HG02938 (cell line): Measurements from ENCODE around the gene MLLT3.
A peak's percentile ranks its signal among the peaks of the same experiment; 100 is the strongest.

ENCODE experiments used
- ATAC-seq: cut with Tn5 transposase; IDR thresholded peaks from one replicate; pipeline ENCODE4 v1.9.1; 2021; ENCODE audit warnings: mild to moderate bottlenecking, moderate library complexity; ENCODE audit not compliant: unreplicated experiment

The MLLT3 gene

GRCh38 chr9:20518737-20519136 lies 103.6 kb downstream of the MLLT3 start:
- ATAC-seq: no peak

GRCh38 chr9:20513126-20513913 lies 109.0 kb downstream of the MLLT3 start:
- no peak for ATAC-seq

- ATAC-seq: no peak
These were observed 109.7 kb downstream of the MLLT3 start for GRCh38 chr9:20512636-20513035.

GRCh38 chr9:20512106-20512505 lies 110.2 kb downstream of the MLLT3 start:
- no peak for ATAC-seq

- ATAC-seq: no peak
These were observed 110.6 kb downstream of the MLLT3 start for GRCh38 chr9:20511686-20512085.

GRCh38 chr9:20509466-20509865 lies 112.8 kb downstream of the MLLT3 start:
- no peak for ATAC-seq

GRCh38 chr9:20508242-20508641 lies 114.1 kb downstream of the MLLT3 start:
- peak; percentile 73 for ATAC-seq

GRCh38 chr9:20507431-20507830 lies 114.9 kb downstream of the MLLT3 start:
- no peak for ATAC-seq

- ATAC-seq: no peak
These were observed 116.0 kb downstream of the MLLT3 start for GRCh38 chr9:20506099-20506900.

- ATAC-seq: no peak
These were observed 116.7 kb downstream of the MLLT3 start for GRCh38 chr9:20505574-20505973.

GRCh38 chr9:20504930-20505329 lies 117.4 kb downstream of the MLLT3 start:
- ATAC-seq: no peak

GRCh38 chr9:20500101-20500500 lies 122.2 kb downstream of the MLLT3 start:
- no peak for ATAC-seq

GRCh38 chr9:20499013-20499412 lies 123.3 kb downstream of the MLLT3 start:
- no peak for ATAC-seq

GRCh38 chr9:20496328-20496727 lies 126.0 kb downstream of the MLLT3 start:
- no peak for ATAC-seq

GRCh38 chr9:20495098-20495497 lies 127.2 kb downstream of the MLLT3 start:
- ATAC-seq: no peak

GRCh38 chr9:20494035-20494434 lies 128.3 kb downstream of the MLLT3 start:
- ATAC-seq: no peak

- no peak for ATAC-seq
These were observed 129.5 kb downstream of the MLLT3 start for GRCh38 chr9:20492772-20493171.

GRCh38 chr9:20491612-20492011 lies 130.7 kb downstream of the MLLT3 start:
- ATAC-seq: no peak

- ATAC-seq: no peak
These were observed 132.0 kb downstream of the MLLT3 start for GRCh38 chr9:20490246-20490834.

- ATAC-seq: no peak
These were observed 133.6 kb downstream of the MLLT3 start for GRCh38 chr9:20488691-20489090.

GRCh38 chr9:20486552-20486951 lies 135.7 kb downstream of the MLLT3 start:
- no peak for ATAC-seq

- ATAC-seq: no peak
These were observed 140.9 kb downstream of the MLLT3 start for GRCh38 chr9:20481437-20481836.
